LNCaP clone FGC (cell line): ENCODE measurements around the gene PIF1.

ENCODE experiments used
- DNase-seq: peaks from one replicate; pipeline ENCODE4 v3.0.0-alpha.2; 2011; ENCODE audit warnings: low read depth
- H3K4me3 ChIP-seq: 2 replicates; pipeline ENCODE4 v1.5.1; 2011; ENCODE audit warnings: mild to moderate bottlenecking, low read depth, low read length, control low read depth
- CTCF ChIP-seq: IDR thresholded peaks from 2 replicates; pipeline ENCODE4 v1.5.1; 2012; ENCODE audit warnings: mild to moderate bottlenecking; ENCODE audit not compliant: control insufficient read depth, insufficient read depth; ENCODE audit errors: extremely low read depth

The PIF1 gene

GRCh38 chr15:64855205-64855975 lies 29.9 kb upstream of the PIF1 start:
- no peak for DNase-seq
- no peak for TF ChIP-seq CTCF
- H3K4me3 ChIP-seq, result no peak overlapping the region

- H3K4me3 ChIP-seq, result no peak overlapping the region
- no peak for DNase-seq
- no peak for TF ChIP-seq CTCF
These were observed 29.1 kb upstream of the PIF1 start for GRCh38 chr15:64854526-64854925.

- TF ChIP-seq CTCF, result no peak
- no peak for DNase-seq
- no peak overlapping the region for H3K4me3 ChIP-seq
These were observed 28.6 kb upstream of the PIF1 start for GRCh38 chr15:64854041-64854440.

GRCh38 chr15:64851503-64851840 lies 26.0 kb upstream of the PIF1 start:
- no peak for TF ChIP-seq CTCF
- DNase-seq, result no peak

GRCh38 chr15:64850778-64851502 lies 25.5 kb upstream of the PIF1 start:
- no peak for DNase-seq
- no peak for TF ChIP-seq CTCF
- no peak overlapping the region for H3K4me3 ChIP-seq

More at GRCh38 chr15:64851503-64851840, 26.0 kb upstream of the PIF1 start:
- H3K4me3 ChIP-seq, result no peak overlapping the region

GRCh38 chr15:64847876-64848716 lies 22.6 kb upstream of the PIF1 start:
- H3K4me3 ChIP-seq, result no peak overlapping the region
- no peak for DNase-seq
- TF ChIP-seq CTCF, result no peak
